HG03571 (cell line): ENCODE data around the gene PDE5A.

Source experiments
- ATAC-seq: cut with Tn5 transposase; IDR thresholded peaks from one replicate; pipeline ENCODE4 v1.9.1; 2021; ENCODE audit not compliant: unreplicated experiment

PDE5A gene

DNA sequence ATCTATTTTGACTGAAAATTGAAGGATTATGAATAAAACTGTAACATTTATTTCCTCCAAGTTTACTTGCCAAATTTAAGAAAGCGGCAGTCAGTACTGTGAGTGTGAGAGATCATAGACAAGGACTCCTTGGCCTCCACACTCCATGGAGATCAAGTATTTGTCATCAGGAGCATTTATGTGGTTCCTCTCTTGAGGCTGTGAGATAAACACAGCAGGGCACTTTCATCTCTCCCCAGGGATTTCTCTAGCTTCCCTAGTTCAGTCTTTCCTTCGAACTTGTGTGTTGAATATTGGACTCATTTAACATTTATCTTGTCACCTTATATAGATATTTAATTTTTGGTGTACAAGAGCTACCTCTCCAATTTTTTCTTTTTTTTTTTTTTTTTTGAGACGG lies 40.8 kb downstream of the PDE5A start:
- ATAC-seq = no peak

GRCh38 chr4:119585771-119586170 lies 42.8 kb downstream of the PDE5A start:
- no peak for ATAC-seq

- no peak for ATAC-seq
These were observed 47.3 kb downstream of the PDE5A start for GRCh38 chr4:119581190-119581873.

GRCh38 chr4:119580293-119580692 lies 48.3 kb downstream of the PDE5A start:
- no peak for ATAC-seq

DNA sequence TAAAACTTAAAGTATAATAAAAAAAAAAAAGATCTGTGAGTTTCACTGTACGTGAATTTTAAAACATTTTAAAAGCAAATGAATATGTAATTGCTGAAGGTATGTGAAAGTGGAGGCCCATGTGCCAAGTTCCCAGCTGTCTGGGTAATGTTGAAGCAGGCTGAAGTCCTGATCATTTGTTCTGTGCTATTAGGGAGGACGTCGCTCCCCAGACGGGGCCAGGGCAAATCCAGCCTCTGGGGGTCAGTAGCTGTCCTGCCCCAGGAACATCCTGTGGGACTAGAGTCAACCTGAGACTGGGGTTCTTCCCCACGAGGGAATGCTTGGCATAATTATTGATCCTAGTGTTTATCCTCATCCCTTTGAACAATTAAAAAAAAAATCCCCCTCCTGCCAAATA lies 48.8 kb downstream of the PDE5A start:
- ATAC-seq = no peak

GRCh38 chr4:119570401-119570800 lies 58.2 kb downstream of the PDE5A start:
- ATAC-seq = no peak

- ATAC-seq = no peak
These were observed 64.5 kb downstream of the PDE5A start for GRCh38 chr4:119564106-119564505.

DNA sequence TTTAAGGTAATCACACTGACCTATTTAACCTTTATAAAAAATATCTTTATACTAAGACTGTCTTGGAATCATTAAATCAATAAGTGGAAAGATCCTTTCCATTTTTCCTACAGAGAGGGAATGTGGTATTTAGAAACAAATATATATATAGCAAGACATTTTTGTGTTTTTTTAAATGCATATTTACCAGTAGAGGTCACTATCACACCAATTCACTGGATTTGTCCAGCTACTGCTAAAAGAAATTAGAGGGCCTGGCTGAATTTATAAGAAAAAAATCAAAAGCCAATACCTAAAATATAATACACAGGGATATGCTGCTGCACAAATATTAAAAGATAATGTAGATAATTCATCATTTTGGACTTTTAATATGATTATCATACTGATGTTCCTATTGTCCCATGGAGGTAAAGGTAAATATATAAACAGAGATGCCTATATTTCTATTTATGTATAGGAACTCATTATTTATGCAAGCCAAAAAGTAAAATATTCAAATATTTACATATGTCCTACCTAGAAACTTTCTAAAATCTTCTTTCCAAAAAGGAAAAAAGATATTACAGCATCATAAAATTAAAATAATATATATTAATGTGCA lies 69.5 kb downstream of the PDE5A start:
- no peak for ATAC-seq

- ATAC-seq = no peak
These were observed 77.6 kb downstream of the PDE5A start for GRCh38 chr4:119550857-119551532.

GRCh38 chr4:119549639-119550038 lies 79.0 kb downstream of the PDE5A start:
- ATAC-seq = no peak

DNA sequence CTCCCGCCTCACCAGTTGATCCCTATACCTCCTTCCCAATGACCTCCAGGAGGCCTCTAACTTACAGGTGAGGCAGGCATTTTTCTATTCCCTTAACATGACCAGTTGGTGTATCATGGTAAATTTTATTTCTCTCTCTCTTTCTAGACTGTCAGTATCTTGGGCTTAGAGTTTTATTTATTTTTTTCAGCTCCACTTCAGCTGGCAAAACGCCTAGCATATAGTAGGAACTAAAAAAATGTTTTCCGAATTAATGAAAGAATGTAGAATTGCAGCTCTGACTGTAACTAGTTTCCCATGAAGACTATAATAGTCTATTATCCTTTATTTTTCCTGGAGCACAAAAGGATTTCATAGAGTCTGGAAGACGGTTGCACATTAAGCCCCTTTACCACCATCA lies 84.8 kb downstream of the PDE5A start:
- ATAC-seq = no peak

DNA sequence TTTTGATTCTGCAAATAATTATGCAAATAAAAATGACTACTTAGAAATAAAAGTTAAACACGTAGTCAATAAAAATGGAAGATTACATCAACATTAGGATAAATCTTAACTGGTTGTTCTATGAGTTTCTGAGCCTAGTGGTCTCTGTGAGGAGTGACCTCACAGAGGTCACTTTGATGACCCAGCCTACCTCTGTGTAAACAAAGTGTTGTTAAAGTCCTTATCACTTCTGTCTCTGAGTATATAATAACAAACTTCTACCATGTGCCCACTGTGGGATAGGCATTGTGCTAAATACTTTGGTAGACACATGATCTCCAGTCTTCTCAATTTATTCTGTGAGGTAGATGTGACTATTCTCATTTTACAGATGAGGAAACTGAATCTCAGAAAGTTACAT lies 85.4 kb downstream of the PDE5A start:
- no peak for ATAC-seq

GRCh38 chr4:119540249-119540648 lies 88.4 kb downstream of the PDE5A start:
- no peak for ATAC-seq

- ATAC-seq = no peak
These were observed 91.0 kb downstream of the PDE5A start for GRCh38 chr4:119537586-119537985.

- no peak for ATAC-seq
These were observed 91.8 kb downstream of the PDE5A start for GRCh38 chr4:119536572-119537528.

GRCh38 chr4:119532319-119532718 lies 96.3 kb downstream of the PDE5A start:
- ATAC-seq = no peak

DNA sequence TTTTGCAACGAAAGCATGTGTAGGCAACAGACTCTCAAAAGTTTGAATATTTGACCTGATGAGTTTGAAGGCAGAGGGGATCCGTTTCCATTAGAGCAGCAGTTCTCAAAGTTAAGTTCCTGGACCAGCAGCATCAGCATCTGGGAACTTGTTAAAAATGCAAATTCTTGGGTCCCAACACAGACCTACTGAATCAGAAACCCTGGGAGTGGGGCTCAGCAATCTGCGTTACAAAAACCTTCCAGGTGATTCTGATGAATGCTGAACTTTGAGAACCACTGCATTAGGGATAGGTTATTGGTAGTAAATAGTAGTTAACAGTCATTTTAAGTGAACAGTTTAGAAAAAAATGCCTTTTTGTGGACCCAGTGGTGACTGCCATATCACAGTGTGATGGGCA lies 98.8 kb downstream of the PDE5A start:
- ATAC-seq = no peak

DNA sequence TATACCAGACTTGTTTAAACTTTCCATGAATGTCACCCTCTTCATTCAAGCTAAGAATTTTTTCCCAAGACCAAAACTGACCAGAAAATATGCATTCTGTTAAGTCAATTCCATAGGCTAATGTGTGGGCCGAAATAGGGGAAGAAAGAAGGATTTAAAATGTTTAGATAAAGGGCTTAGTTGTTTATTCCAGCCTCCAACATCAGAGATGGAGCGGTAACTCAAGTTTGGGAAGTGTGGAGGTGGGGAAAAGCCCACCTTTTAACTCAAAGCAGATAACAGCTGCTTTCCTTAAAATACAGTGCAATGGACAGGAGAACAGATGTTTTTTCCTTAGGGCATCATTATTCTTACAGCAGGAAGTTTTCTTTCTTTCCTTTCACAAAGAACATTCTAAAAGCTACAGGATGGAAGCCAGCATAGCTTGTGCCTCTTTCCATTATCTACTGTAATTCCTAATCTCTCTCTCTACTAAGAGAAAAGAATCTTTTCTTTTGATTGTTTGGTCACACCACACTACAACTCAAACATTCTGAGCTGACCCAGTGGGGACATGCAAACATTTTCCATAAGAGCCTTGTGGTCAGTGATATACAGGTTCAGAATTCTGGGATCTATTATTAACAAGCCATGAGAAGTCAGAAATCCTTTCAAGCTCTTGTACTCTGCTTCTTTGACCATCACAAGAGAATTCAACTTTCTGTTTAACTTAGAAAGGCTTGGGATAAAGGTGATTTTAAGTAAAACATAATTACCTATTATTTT lies 101.6 kb downstream of the PDE5A start:
- no peak for ATAC-seq

DNA sequence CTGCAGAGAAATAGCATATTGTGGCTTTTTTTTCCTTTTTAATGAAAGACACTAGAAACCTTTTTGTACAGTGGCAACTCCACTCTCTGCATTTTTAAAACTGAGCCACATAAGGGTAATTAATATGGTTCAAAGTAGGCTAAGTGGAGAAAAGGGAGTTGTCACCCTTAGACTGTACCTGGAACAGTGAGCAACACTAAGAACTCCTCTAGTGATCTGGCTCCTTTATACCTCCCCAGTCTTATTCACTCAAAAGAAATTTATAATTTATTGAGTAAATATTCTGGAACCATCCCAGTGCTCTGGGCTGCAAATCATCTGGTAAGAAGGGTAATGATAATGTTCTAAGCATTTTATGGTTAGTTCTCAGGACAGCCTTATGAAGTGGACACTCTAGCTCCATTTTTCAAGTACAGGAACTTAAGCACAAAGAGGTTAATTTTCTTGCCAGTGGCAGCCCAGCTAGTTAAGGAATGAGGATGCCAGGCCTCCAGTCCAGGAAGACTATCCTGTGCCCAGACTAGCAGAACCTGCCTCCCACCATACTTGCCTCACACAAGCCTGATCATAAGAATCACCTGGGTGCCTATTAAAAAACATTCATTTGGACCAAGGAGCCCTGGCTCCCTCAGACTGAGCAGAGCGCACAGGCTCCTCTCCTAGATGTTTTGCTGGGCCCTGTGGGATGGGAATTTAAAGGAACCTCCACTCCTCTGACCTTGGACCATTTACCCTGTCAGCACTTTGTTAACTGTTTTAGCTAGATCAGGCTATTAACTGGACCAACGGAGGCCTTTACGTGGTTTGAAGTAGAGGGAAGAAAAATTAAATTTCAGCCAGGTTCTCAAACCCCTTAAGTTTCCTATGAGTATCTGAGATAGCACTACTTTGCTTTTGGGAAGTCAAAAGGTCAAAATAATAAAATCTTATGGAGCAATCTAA lies 102.6 kb downstream of the PDE5A start:
- no peak for ATAC-seq
